GM12873 (cell line): ENCODE data around the gene ABCC12.

Experiments
- TF ChIP-seq, protein P1 (sequence below): IDR thresholded peaks from 2 replicates; pipeline ENCODE4 v1.5.1; 2012; ENCODE audit warnings: low read depth, mild to moderate bottlenecking, moderate library complexity, low read length, control low read depth; ENCODE audit not compliant: insufficient read depth; ENCODE audit errors: missing control alignments

ABCC12 gene

GRCh38 chr16:48193846-48194245 lies 38.1 kb upstream of the ABCC12 start:
- TF ChIP-seq, protein P1, sequence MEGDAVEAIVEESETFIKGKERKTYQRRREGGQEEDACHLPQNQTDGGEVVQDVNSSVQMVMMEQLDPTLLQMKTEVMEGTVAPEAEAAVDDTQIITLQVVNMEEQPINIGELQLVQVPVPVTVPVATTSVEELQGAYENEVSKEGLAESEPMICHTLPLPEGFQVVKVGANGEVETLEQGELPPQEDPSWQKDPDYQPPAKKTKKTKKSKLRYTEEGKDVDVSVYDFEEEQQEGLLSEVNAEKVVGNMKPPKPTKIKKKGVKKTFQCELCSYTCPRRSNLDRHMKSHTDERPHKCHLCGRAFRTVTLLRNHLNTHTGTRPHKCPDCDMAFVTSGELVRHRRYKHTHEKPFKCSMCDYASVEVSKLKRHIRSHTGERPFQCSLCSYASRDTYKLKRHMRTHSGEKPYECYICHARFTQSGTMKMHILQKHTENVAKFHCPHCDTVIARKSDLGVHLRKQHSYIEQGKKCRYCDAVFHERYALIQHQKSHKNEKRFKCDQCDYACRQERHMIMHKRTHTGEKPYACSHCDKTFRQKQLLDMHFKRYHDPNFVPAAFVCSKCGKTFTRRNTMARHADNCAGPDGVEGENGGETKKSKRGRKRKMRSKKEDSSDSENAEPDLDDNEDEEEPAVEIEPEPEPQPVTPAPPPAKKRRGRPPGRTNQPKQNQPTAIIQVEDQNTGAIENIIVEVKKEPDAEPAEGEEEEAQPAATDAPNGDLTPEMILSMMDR = no peak

GRCh38 chr16:48188449-48189102 lies 32.8 kb upstream of the ABCC12 start:
- TF ChIP-seq, protein P1 = no peak

GRCh38 chr16:48187779-48188178 lies 32.0 kb upstream of the ABCC12 start:
- TF ChIP-seq, protein P1 = no peak

- TF ChIP-seq, protein P1 = no peak
Measured at GRCh38 chr16:48184681-48185080, 28.9 kb upstream of the ABCC12 start.

- TF ChIP-seq, protein P1 = no peak
Measured at GRCh38 chr16:48182979-48183537, 27.3 kb upstream of the ABCC12 start.

DNA sequence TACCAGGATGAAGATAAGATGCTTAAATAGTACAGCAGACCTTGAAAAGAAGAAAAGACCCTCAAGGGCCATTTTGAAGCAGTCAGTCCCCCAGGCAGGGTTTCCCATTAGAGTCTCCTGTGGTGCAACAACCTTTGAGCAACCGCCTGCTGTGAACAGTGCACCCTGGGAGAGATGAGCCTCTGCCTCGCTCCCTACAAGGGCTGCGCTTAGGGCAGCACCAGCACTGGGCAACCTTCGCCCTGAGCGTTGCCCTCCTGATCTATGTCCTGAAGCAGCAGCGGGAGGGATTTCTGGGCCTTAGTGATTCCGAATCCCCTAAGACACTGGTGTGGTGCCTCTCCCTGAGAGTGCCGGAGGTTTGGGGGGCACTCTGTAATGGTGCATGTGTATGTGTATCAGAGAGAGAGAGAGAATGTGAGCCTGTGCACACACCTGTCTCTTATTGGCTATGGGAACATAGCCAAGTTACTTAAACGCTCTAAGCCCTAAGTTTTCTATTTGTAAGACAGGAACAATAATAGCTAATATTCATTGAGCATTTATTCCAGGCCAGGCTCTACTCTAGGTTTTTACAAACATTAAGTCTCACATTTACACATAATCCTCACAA lies 25.2 kb upstream of the ABCC12 start:
- TF ChIP-seq, protein P1 = no peak

GRCh38 chr16:48176635-48177408 lies 21.0 kb upstream of the ABCC12 start:
- TF ChIP-seq, protein P1 = no peak
